ENCODE data around the gene ZEB1.

The ZEB1 gene

GRCh38 chr10:31437959-31438358 lies 118.9 kb downstream of the ZEB1 start:
- Histone ChIP-seq H3K9me3 (ENCODE audit: insufficient read depth, low read length) (no peaks in the 10 kb centered on the region), H3K27ac (ENCODE audit: low read depth, low read length) (no peak overlapping the region), H3K4me2 (ENCODE audit: low read depth, low read length, poor library complexity, severe bottlenecking) (no peak overlapping the region), H2AFZ (ENCODE audit: low read depth, low read length, severe bottlenecking) (no peak overlapping the region), H3K9ac (ENCODE audit: low read length) (no peak overlapping the region), H3K9me2 (replicated peaks; ENCODE audit: insufficient read depth, low read length) (no peaks in the 10 kb centered on the region), H3K36me3 (ENCODE audit: low read length) (no peaks in the 10 kb centered on the region), H3K4me3 (ENCODE audit: insufficient read depth, low read length, poor library complexity, severe bottlenecking) (no peak overlapping the region), H3K27me3 (ENCODE audit: low read length) (no peaks in the 10 kb centered on the region), H3F3A (ENCODE audit: insufficient read depth) (no peaks in the 10 kb centered on the region), H4K20me1 (ENCODE audit: low read depth, low read length) (no peaks in the 10 kb centered on the region), H3K79me2 (ENCODE audit: insufficient read depth, low read length) (peaks cover 36% of the 10 kb centered on the region)
- TF ChIP-seq CTCF (IDR thresholded peaks at IDR 0.05; ENCODE audit: insufficient read depth, low read length, poor library complexity, severe bottlenecking) (no peak), EZH2phosphoT487 (conservative IDR thresholded peaks at IDR 0.05; ENCODE audit: low read length) (no peak)

DNA sequence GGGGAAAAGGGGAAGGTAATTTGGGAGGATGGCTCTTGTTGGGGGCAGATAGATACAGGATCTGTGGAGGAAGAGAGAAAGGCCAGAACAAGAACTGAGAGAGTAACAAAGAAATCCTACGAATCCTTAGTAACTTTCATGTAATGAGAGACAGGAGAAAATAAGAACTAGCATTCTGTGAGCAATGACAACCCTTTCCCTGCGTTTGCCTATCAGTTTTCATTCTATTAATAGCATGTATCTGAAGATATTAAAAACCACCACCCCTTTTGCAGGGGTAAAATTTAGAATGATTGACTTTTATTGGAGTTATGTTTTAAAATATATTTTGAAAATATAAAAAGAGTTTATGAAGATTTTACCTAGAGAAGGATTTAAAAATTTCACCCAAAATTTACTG lies 132.8 kb downstream of the ZEB1 start:
- no peak for TF ChIP-seq CTCF (IDR thresholded peaks at IDR 0.05; ENCODE audit: insufficient read depth, low read length, poor library complexity, severe bottlenecking)
- no peak for TF ChIP-seq EZH2phosphoT487 (conservative IDR thresholded peaks at IDR 0.05; ENCODE audit: low read length)
- no peaks in the 10 kb centered on the region for H3F3A ChIP-seq (ENCODE audit: insufficient read depth)
- no peak overlapping the region for H3K9ac ChIP-seq (ENCODE audit: low read length)
- no peaks in the 10 kb centered on the region for H3K27me3 ChIP-seq (ENCODE audit: low read length)
- no peaks in the 10 kb centered on the region; the same call in 1 of the 2 replicates for H3K36me3 ChIP-seq (ENCODE audit: low read length)
- no peak overlapping the region for H3K27ac ChIP-seq (ENCODE audit: low read depth, low read length)
- no peak overlapping the region for H3K4me2 ChIP-seq (ENCODE audit: low read depth, low read length, poor library complexity, severe bottlenecking)
- no peak overlapping the region for H3K4me3 ChIP-seq (ENCODE audit: insufficient read depth, low read length, poor library complexity, severe bottlenecking)
- H3K79me2 ChIP-seq (ENCODE audit: insufficient read depth, low read length) = peaks cover 38% of the 10 kb centered on the region
- no peak overlapping the region for H2AFZ ChIP-seq (ENCODE audit: low read depth, low read length, severe bottlenecking)
- H3K9me2 ChIP-seq (replicated peaks; ENCODE audit: insufficient read depth, low read length) = no peaks in the 10 kb centered on the region
- no peaks in the 10 kb centered on the region for H4K20me1 ChIP-seq (ENCODE audit: low read depth, low read length)
- no peaks in the 10 kb centered on the region for H3K9me3 ChIP-seq (ENCODE audit: insufficient read depth, low read length)

- Histone ChIP-seq H3K79me2 (ENCODE audit: insufficient read depth, low read length) (peaks cover 26% of the 10 kb centered on the region), H3K9ac (ENCODE audit: low read length) (no peak overlapping the region), H3F3A (ENCODE audit: insufficient read depth) (no peaks in the 10 kb centered on the region), H2AFZ (ENCODE audit: low read depth, low read length, severe bottlenecking) (no peak overlapping the region), H3K36me3 (ENCODE audit: low read length) (peaks cover 8% of the 10 kb centered on the region; the same call in 1 of the 2 replicates), H4K20me1 (ENCODE audit: low read depth, low read length) (no peaks in the 10 kb centered on the region), H3K4me3 (ENCODE audit: insufficient read depth, low read length, poor library complexity, severe bottlenecking) (no peak overlapping the region), H3K9me2 (replicated peaks; ENCODE audit: insufficient read depth, low read length) (no peaks in the 10 kb centered on the region), H3K27me3 (ENCODE audit: low read length) (no peaks in the 10 kb centered on the region), H3K27ac (ENCODE audit: low read depth, low read length) (no peak overlapping the region), H3K9me3 (ENCODE audit: insufficient read depth, low read length) (no peaks in the 10 kb centered on the region), H3K4me2 (ENCODE audit: low read depth, low read length, poor library complexity, severe bottlenecking) (no peak overlapping the region)
- TF ChIP-seq CTCF (IDR thresholded peaks at IDR 0.05; ENCODE audit: insufficient read depth, low read length, poor library complexity, severe bottlenecking) (no peak), EZH2phosphoT487 (conservative IDR thresholded peaks at IDR 0.05; ENCODE audit: low read length) (no peak)
Measured at GRCh38 chr10:31456468-31456867, 137.5 kb downstream of the ZEB1 start.
